ENCODE measurements around the gene PSAP.
"Not testable (repeated sequence)": the region's sequence is repeated elsewhere in the genome, so short reads cannot be mapped to it uniquely, and the experiment has no call there.

The PSAP gene

GRCh38 chr10:71854031-71854430 lies 3.0 kb upstream of the PSAP start:
- TF ChIP-seq CTCF (IDR thresholded peaks at IDR 0.05; ENCODE audit: low read depth, low read length), result no peak
- H3K4me3 ChIP-seq (ENCODE audit: low read depth, low read length), result no peak overlapping the region

DNA sequence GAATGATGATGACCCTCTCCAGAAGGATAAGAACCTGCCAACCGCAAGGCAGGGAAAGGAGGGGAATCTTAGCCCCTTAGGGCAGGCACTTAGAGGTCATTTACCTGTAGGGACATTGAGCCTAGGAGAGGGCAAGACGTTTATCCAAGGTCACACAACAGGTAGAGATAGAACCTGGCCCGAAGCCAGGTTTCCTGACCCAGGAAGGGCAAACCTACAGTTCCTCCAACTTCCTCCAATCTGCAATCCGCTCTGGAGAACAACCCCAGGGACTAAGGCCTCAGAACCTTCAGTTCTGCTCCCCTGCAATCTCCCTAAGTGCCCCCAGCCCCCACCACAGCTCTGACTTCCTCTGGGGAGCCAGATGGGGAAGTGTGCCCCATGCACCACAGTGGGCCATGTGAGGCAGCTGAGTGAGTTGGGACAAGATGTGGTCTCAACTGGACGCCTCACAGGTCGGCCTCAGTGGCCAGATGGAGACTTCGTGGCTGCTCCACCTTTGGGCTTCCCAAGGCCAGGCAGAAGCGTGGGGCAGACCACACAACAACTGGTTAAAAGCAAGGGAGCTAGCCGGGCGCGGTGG lies 1.4 kb upstream of the PSAP start:
- no peak for TF ChIP-seq CTCF (IDR thresholded peaks at IDR 0.05; ENCODE audit: low read depth, low read length)
- no peak overlapping the region for H3K4me3 ChIP-seq (ENCODE audit: low read depth, low read length)

- not testable (repeated sequence) for H3K4me3 ChIP-seq (ENCODE audit: low read depth, low read length)
These were observed 529 bp upstream of the PSAP start for GRCh38 chr10:71851465-71852095.

- H3K4me3 ChIP-seq (ENCODE audit: low read depth, low read length), result peak overlapping the region; percentile 98
- no peak for TF ChIP-seq CTCF (IDR thresholded peaks at IDR 0.05; ENCODE audit: low read depth, low read length)
These were observed 869 bp downstream of the PSAP start for GRCh38 chr10:71850021-71850742.

- TF ChIP-seq CTCF (IDR thresholded peaks at IDR 0.05; ENCODE audit: low read depth, low read length), result no peak
- peak overlapping the region; percentile 98 for H3K4me3 ChIP-seq (ENCODE audit: low read depth, low read length)
These were observed 1.6 kb downstream of the PSAP start for GRCh38 chr10:71849461-71849908.

- no peak for TF ChIP-seq CTCF (IDR thresholded peaks at IDR 0.05; ENCODE audit: low read depth, low read length)
- H3K4me3 ChIP-seq (ENCODE audit: low read depth, low read length), result no peak overlapping the region
These were observed 2.5 kb downstream of the PSAP start for GRCh38 chr10:71848325-71849275.

DNA sequence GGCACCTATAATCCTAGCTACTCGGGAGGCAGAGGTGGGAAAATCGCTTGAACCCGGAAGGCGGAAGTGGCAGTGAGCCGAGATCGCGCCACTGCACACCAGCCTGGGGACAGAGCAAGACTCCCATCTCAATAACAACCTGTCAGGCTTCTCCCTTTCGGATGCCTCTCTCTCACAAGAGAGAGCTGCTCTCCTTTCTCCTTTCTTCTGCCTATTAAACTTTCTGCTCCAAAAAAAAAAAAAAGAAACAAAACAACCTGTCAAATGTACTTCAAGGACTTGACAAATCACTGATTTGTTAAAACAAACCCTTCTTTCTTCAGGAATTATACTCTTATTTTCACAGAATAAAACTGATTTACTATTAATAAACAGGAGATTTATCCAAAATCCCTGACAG lies 3.6 kb downstream of the PSAP start:
- no peak for TF ChIP-seq CTCF (IDR thresholded peaks at IDR 0.05; ENCODE audit: low read depth, low read length)
- H3K4me3 ChIP-seq (ENCODE audit: low read depth, low read length), result no peak overlapping the region

Measured in WI38 (cell line).